HepG2 (cell line): ENCODE data around the gene CDK3. TPM values are rescaled to one million over a fixed set of nuclear protein-coding genes. Genes with fewer than 3 reads are reported as not detected.

Experiments used
- ADNP ChIP-seq: sonication (generic); formaldehyde crosslinking; IDR thresholded peaks from 2 replicates; pipeline ENCODE4 v1.4.0; 2020; ENCODE audit warnings: missing genetic modification reagents
- PCBP2 ChIP-seq: fragments of 200-400 bp; formaldehyde crosslinking; optimal IDR thresholded peaks from 2 replicates; pipeline ENCODE3; 2018; ENCODE audit warnings: low read length, low read depth; ENCODE audit not compliant: poor library complexity, severe bottlenecking
- TEAD3 ChIP-seq: optimal IDR thresholded peaks from 2 replicates; pipeline ENCODE3; 2016; ENCODE audit warnings: borderline replicate concordance
- ZNF230 ChIP-seq: sonication (generic); formaldehyde crosslinking; IDR thresholded peaks from 2 replicates; pipeline ENCODE4 v1.4.0; 2020; ENCODE audit warnings: mild to moderate bottlenecking, missing genetic modification reagents
- ZNF746 ChIP-seq: sonication (generic); formaldehyde crosslinking; IDR thresholded peaks from 2 replicates; pipeline ENCODE4 v1.8.0; 2022; ENCODE audit warnings: mild to moderate bottlenecking, missing genetic modification reagents
- polyA plus RNA-seq, 8 experiments: library from polyadenylated mRNA; depleted of rRNA in 3 of 8; stranded (reverse) in 7 of 8; unstranded in 1 of 8; fragments of >200 nt; fragmentation: Illumina TruSeq in 4 of 8; extraction: Trizol in 4 of 8; gene quantifications; 2 replicates each; pipeline versions ENCODE4 v1.2.1 to v1.2.3, GENCODE V29; 2011 to 2016; ENCODE audit warnings: low read depth in 4 of 8, missing spikeins in 1 of 8, mixed read lengths in 1 of 8; ENCODE audit not compliant: insufficient read depth in 1 of 8
- total RNA-seq, 5 experiments: library from RNA; depleted of rRNA; stranded (reverse); fragments of >200 nt; fragmentation: Illumina TruSeq; extraction: Trizol; gene quantifications; 2 replicates each; pipeline ENCODE4 v1.2.3, GENCODE V29; 2016; ENCODE audit warnings: low read depth in 1 of 5
- TF ChIP-seq, protein P1 (sequence below): sonication (generic); formaldehyde crosslinking; IDR thresholded peaks from one replicate; pipeline ENCODE4 v1.5.1; 2020; ENCODE audit warnings: mild to moderate bottlenecking, missing genetic modification reagents; ENCODE audit errors: not compliant biosample characterization
- TF ChIP-seq, protein P2 (sequence below), 2 experiments: sonication (generic) in 1 of 2; formaldehyde crosslinking in 1 of 2; IDR thresholded peaks; 2 replicates each; pipeline versions ENCODE4 v1.4.0 to v1.6.1; 2016 to 2020; ENCODE audit warnings: borderline replicate concordance in 1 of 2, low read depth in 1 of 2, mild to moderate bottlenecking in 1 of 2, missing genetic modification reagents in 1 of 2
- TF ChIP-seq, protein P3 (sequence below): sonication (generic); formaldehyde crosslinking; IDR thresholded peaks from 2 replicates; pipeline ENCODE4 v1.4.0; 2020; ENCODE audit warnings: missing genetic modification reagents
- TF ChIP-seq, protein P4 (sequence below): sonication (generic); formaldehyde crosslinking; IDR thresholded peaks from 2 replicates; pipeline ENCODE4 v1.4.0; 2020; ENCODE audit warnings: mild to moderate bottlenecking, missing genetic modification reagents
- TF ChIP-seq, protein P5 (sequence below): sonication (generic); formaldehyde crosslinking; IDR thresholded peaks from 2 replicates; pipeline ENCODE4 v1.5.0; 2020; ENCODE audit warnings: mild to moderate bottlenecking, missing genetic modification reagents, borderline replicate concordance

The CDK3 gene
- total and polyA plus RNA-seq, 2 of the 13 experiments (the other 11 are each of a cell fraction or from before 2014, with no cell fraction given): 5.8 to 11.4 TPM

DNA sequence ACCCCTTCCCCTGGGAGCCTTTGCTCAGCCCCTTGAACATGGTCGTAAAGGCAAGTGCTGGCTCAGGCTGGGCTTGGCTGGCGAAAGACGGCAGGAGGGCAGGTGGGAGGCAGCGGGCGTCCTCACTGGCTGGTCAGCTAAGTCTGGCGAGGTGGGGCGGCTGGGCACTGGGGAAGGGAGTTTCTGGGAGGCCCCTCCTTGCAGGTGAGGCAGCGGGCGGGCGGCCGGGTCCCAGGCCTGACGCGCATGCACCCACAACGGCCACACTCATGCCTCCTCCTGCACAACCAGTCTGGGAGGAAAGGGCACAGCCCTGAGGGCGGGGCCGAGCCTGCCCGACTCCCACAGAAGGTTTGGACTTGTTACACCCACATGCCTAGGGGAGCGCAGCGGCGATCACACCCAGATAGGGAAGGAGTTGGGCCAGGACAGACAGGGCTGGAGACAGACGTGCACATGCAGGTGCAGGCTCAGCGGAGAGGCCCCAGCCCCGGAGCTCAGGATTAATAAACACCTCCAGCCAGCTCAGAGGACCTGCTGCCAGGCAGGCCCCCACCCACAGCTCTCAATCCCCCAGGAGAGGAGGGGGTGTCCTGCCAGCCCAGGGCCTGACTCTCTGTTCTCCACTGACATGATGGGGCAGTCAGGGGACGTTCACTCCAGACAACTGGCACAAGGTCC lies 26.6 kb downstream of the CDK3 start, which contains the start of gene EVPL (continued):
- TF ChIP-seq, protein P1, sequence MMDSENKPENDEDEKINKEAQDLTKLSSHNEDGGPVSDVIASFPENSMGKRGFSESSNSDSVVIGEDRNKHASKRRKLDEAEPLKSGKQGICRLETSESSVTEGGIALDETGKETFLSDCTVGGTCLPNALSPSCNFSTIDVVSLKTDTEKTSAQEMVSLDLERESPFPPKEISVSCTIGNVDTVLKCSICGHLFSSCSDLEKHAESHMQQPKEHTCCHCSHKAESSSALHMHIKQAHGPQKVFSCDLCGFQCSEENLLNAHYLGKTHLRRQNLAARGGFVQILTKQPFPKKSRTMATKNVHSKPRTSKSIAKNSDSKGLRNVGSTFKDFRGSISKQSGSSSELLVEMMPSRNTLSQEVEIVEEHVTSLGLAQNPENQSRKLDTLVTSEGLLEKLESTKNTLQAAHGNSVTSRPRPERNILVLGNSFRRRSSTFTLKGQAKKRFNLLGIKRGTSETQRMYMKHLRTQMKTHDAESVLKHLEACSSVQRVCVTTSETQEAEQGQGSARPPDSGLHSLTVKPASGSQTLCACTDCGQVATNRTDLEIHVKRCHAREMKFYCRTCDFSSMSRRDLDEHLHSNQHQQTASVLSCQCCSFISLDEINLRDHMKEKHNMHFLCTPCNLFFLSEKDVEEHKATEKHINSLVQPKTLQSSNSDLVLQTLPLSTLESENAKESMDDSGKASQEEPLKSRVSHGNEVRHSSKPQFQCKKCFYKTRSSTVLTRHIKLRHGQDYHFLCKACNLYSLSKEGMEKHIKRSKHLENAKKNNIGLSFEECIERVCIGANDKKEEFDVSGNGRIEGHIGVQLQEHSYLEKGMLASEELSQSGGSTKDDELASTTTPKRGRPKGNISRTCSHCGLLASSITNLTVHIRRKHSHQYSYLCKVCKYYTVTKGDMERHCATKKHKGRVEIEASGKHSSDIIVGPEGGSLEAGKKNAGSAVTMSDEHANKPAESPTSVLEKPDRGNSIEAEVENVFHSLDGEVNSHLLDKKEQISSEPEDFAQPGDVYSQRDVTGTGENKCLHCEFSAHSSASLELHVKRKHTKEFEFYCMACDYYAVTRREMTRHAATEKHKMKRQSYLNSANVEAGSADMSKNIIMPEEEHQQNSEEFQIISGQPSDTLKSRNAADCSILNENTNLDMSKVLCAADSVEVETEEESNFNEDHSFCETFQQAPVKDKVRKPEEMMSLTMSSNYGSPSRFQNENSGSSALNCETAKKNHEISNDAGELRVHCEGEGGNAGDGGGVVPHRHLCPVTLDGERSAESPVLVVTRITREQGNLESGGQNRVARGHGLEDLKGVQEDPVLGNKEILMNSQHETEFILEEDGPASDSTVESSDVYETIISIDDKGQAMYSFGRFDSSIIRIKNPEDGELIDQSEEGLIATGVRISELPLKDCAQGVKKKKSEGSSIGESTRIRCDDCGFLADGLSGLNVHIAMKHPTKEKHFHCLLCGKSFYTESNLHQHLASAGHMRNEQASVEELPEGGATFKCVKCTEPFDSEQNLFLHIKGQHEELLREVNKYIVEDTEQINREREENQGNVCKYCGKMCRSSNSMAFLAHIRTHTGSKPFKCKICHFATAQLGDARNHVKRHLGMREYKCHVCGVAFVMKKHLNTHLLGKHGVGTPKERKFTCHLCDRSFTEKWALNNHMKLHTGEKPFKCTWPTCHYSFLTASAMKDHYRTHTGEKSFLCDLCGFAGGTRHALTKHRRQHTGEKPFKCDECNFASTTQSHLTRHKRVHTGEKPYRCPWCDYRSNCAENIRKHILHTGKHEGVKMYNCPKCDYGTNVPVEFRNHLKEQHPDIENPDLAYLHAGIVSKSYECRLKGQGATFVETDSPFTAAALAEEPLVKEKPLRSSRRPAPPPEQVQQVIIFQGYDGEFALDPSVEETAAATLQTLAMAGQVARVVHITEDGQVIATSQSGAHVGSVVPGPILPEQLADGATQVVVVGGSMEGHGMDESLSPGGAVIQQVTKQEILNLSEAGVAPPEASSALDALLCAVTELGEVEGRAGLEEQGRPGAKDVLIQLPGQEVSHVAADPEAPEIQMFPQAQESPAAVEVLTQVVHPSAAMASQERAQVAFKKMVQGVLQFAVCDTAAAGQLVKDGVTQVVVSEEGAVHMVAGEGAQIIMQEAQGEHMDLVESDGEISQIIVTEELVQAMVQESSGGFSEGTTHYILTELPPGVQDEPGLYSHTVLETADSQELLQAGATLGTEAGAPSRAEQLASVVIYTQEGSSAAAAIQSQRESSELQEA (CRISPR knock-in tag): no peak
- TF ChIP-seq ZNF230 (CRISPR knock-in tag): no peak; the same call in 1 of the 2 replicates
- 0 out of 2 replicates have a peak, but pooled peaks have one; percentile 9 for TF ChIP-seq ADNP (CRISPR knock-in tag)
- TF ChIP-seq, protein P2, sequence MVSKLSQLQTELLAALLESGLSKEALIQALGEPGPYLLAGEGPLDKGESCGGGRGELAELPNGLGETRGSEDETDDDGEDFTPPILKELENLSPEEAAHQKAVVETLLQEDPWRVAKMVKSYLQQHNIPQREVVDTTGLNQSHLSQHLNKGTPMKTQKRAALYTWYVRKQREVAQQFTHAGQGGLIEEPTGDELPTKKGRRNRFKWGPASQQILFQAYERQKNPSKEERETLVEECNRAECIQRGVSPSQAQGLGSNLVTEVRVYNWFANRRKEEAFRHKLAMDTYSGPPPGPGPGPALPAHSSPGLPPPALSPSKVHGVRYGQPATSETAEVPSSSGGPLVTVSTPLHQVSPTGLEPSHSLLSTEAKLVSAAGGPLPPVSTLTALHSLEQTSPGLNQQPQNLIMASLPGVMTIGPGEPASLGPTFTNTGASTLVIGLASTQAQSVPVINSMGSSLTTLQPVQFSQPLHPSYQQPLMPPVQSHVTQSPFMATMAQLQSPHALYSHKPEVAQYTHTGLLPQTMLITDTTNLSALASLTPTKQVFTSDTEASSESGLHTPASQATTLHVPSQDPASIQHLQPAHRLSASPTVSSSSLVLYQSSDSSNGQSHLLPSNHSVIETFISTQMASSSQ (IDR thresholded peaks at IDR 0.05; ENCODE audit: low read depth): no peak
- TF ChIP-seq, protein P2 (CRISPR knock-in tag; IDR thresholded peaks at IDR 0.05; ENCODE audit: borderline replicate concordance): no peak
- no peak for TF ChIP-seq ZNF746 (CRISPR knock-in tag)
- peak; percentile 85 for TF ChIP-seq TEAD3 (CRISPR knock-in tag)
- TF ChIP-seq, protein P3, sequence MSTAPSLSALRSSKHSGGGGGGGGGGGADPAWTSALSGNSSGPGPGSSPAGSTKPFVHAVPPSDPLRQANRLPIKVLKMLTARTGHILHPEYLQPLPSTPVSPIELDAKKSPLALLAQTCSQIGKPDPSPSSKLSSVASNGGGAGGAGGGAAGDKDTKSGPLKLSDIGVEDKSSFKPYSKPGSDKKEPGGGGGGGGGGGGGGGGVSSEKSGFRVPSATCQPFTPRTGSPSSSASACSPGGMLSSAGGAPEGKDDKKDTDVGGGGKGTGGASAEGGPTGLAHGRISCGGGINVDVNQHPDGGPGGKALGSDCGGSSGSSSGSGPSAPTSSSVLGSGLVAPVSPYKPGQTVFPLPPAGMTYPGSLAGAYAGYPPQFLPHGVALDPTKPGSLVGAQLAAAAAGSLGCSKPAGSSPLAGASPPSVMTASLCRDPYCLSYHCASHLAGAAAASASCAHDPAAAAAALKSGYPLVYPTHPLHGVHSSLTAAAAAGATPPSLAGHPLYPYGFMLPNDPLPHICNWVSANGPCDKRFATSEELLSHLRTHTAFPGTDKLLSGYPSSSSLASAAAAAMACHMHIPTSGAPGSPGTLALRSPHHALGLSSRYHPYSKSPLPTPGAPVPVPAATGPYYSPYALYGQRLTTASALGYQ (CRISPR knock-in tag): no peak
- TF ChIP-seq PCBP2: no peak
- TF ChIP-seq, protein P4, sequence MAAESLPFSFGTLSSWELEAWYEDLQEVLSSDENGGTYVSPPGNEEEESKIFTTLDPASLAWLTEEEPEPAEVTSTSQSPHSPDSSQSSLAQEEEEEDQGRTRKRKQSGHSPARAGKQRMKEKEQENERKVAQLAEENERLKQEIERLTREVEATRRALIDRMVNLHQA (CRISPR knock-in tag): no peak
- TF ChIP-seq, protein P5, sequence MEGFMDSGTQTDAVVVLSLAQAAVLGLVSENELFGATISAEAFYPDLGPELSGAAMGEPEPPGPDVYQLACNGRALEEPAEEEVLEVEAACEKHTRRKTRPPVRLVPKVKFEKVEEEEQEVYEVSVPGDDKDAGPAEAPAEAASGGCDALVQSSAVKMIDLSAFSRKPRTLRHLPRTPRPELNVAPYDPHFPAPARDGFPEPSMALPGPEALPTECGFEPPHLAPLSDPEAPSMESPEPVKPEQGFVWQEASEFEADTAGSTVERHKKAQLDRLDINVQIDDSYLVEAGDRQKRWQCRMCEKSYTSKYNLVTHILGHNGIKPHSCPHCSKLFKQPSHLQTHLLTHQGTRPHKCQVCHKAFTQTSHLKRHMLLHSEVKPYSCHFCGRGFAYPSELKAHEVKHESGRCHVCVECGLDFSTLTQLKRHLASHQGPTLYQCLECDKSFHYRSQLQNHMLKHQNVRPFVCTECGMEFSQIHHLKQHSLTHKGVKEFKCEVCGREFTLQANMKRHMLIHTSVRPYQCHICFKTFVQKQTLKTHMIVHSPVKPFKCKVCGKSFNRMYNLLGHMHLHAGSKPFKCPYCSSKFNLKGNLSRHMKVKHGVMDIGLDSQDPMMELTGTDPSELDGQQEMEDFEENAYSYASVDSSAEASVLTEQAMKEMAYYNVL: no peak
